ENCODE measurements around the gene PRDM13.

- TF ChIP-seq CTCF (IDR thresholded peaks at IDR 0.05; ENCODE audit: low read depth, low read length, poor library complexity, severe bottlenecking), result no peak
- no peak for TF ChIP-seq EZH2phosphoT487 (IDR thresholded peaks at IDR 0.05; ENCODE audit: borderline replicate concordance, low read length)
Observed at GRCh38 chr6:99563056-99563723, 43.4 kb upstream of the PRDM13 start.
